Lower leg skin (tissue), 3 donors: Measurements from ENCODE around the gene GRAMD2B.

Experiments
- POLR2A ChIP-seq, 2 donors: fragments of 450-650 bp; IDR thresholded peaks; one replicate each; pipeline ENCODE4 v1.6.1; 2016 to 2017; ENCODE audit warnings: antibody characterized with exemption in 2 of 2, mild to moderate bottlenecking in 1 of 2, moderate library complexity in 1 of 2
- TF ChIP-seq, protein P1 (sequence below), 3 donors: fragments of 450-650 bp; IDR thresholded peaks; one replicate each; pipeline ENCODE4 v1.5.1; 2016; ENCODE audit warnings: antibody characterized with exemption in 3 of 3, mild to moderate bottlenecking in 3 of 3, moderate library complexity in 2 of 3

DNA sequence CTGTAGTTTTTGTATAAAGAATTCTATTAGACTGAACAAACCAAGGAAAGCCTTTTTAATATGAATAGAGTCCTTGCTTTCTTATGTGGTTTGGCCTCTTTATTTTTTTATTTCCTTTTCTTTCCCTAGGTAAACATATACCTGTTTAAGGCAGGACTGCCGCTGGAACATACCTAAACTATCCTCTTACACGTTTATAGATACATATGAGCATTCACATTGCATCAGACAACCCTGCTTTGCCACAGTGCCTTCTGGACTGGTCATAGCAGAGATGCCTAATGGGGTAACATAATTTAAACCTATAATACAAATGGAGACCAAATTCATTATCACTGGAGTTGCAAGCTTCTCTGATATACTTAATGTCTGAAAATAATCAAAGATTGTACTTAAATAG is 12.5 kb downstream of the GRAMD2B start:
- TF ChIP-seq, protein P1, sequence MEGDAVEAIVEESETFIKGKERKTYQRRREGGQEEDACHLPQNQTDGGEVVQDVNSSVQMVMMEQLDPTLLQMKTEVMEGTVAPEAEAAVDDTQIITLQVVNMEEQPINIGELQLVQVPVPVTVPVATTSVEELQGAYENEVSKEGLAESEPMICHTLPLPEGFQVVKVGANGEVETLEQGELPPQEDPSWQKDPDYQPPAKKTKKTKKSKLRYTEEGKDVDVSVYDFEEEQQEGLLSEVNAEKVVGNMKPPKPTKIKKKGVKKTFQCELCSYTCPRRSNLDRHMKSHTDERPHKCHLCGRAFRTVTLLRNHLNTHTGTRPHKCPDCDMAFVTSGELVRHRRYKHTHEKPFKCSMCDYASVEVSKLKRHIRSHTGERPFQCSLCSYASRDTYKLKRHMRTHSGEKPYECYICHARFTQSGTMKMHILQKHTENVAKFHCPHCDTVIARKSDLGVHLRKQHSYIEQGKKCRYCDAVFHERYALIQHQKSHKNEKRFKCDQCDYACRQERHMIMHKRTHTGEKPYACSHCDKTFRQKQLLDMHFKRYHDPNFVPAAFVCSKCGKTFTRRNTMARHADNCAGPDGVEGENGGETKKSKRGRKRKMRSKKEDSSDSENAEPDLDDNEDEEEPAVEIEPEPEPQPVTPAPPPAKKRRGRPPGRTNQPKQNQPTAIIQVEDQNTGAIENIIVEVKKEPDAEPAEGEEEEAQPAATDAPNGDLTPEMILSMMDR (IDR thresholded peaks at IDR 0.05), result no peak
- TF ChIP-seq POLR2A (IDR thresholded peaks at IDR 0.05), result no peak
